IPS-15b (cell line): ENCODE measurements around the gene SLITRK2.

Experiments used
- H3K27me3 ChIP-seq: one replicate; pipeline ENCODE4 v1.6.1; 2013; ENCODE audit warnings: low read length; ENCODE audit not compliant: control insufficient read depth, insufficient read depth
- H3K36me3 ChIP-seq: one replicate; pipeline ENCODE4 v1.6.1; 2013; ENCODE audit warnings: low read length; ENCODE audit not compliant: control insufficient read depth, insufficient read depth
- H3K4me1 ChIP-seq: one replicate; pipeline ENCODE4 v1.6.1; 2013; ENCODE audit warnings: mild to moderate bottlenecking, low read length; ENCODE audit not compliant: control insufficient read depth, insufficient read depth
- H3K4me3 ChIP-seq: one replicate; pipeline ENCODE4 v1.5.1; 2013; ENCODE audit warnings: low read depth, low read length
- H3K9ac ChIP-seq: one replicate; pipeline ENCODE4 v1.6.1; 2013; ENCODE audit warnings: low read depth, mild to moderate bottlenecking, low read length
- H3K9me3 ChIP-seq: one replicate; pipeline ENCODE4 v1.6.1; 2013; ENCODE audit warnings: mild to moderate bottlenecking, low read length; ENCODE audit not compliant: control insufficient read depth, insufficient read depth

The SLITRK2 gene, protein sequence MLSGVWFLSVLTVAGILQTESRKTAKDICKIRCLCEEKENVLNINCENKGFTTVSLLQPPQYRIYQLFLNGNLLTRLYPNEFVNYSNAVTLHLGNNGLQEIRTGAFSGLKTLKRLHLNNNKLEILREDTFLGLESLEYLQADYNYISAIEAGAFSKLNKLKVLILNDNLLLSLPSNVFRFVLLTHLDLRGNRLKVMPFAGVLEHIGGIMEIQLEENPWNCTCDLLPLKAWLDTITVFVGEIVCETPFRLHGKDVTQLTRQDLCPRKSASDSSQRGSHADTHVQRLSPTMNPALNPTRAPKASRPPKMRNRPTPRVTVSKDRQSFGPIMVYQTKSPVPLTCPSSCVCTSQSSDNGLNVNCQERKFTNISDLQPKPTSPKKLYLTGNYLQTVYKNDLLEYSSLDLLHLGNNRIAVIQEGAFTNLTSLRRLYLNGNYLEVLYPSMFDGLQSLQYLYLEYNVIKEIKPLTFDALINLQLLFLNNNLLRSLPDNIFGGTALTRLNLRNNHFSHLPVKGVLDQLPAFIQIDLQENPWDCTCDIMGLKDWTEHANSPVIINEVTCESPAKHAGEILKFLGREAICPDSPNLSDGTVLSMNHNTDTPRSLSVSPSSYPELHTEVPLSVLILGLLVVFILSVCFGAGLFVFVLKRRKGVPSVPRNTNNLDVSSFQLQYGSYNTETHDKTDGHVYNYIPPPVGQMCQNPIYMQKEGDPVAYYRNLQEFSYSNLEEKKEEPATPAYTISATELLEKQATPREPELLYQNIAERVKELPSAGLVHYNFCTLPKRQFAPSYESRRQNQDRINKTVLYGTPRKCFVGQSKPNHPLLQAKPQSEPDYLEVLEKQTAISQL

DNA sequence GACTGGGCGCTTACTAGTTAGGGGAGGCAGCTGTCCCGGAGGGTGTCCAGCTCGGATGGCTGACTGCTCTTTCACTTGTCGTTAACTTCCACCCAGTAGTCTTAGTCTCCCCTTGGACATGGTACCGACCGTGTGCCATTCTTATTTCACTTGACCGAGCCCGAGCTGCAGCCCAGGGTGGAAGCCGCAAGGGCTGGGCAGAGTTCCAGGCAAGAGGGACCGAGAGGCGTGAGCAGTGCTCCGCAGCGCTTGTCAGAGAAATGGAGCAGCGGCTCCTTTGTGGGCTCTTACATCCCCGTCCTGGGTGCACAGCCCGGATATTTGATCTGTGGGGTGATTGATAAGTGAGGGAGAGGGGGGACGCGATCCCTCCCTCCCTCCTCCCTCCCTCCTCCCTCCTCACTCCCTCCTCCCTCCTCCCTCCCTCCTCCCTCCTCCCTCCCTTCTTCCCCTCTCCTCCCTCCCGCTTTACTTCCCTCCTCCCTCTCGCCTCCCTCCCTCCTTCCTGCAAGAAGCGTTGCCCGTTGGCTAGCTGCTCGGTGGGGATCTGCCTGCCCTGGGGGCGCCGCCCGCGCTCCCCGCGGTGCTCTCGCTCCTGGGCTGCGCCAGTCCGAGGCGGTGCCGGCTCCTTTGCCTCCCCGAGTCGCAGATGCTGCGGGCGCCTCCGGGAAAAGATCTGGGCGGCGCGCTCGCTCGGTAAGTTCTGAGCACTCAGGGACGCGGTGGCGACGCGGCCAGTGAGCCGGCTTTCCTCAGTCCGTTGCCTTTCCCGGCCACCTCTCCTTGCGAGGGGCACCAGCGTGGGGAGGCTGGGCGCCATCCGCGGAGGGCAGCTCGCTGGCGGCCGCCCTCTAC lies at the start of gene SLITRK2:
Gene SLITRK2, plus strand, starts transcription at position 499 of the 855 bp plus-strand sequence. CDS start 4,597 bp downstream, outside the sequence.
- peak within 1 kb of the TSS; percentile 61 for H3K4me3 ChIP-seq
- H3K9ac ChIP-seq: no peak within 1 kb of the TSS
- H3K36me3 ChIP-seq: no peaks in the 10 kb centered on the region
- H3K9me3 ChIP-seq: no peaks in the 10 kb centered on the region
- peaks cover 85% of the 10 kb centered on the region for H3K27me3 ChIP-seq
- H3K4me1 ChIP-seq: peaks cover 5% of the 10 kb centered on the region

DNA sequence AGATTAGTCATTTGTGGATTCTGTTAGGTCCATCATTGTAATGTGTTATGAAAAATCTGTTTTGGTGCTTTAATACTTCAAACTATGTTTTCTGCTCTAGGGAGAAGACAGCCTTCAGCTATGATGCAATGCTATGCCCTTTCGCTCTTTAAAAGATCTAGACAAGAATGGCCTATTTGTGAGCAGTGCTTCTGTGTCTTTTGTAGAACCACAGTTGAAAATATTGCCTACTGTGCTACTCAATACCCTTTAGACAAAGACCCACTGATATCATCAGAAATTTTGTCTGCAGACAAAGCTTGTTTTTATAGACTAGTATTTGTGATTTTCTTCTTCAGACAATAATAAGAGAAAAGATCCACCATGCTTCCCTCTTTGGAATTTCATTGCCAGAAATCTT lies 44.6 kb upstream of the SLITRK2 start:
- no peaks in the 10 kb centered on the region for H3K36me3 ChIP-seq
- no peaks in the 10 kb centered on the region for H3K4me1 ChIP-seq
- no peak overlapping the region for H3K9ac ChIP-seq
- H3K9me3 ChIP-seq: no peaks in the 10 kb centered on the region
- H3K27me3 ChIP-seq: no peaks in the 10 kb centered on the region
- H3K4me3 ChIP-seq: no peak overlapping the region

DNA sequence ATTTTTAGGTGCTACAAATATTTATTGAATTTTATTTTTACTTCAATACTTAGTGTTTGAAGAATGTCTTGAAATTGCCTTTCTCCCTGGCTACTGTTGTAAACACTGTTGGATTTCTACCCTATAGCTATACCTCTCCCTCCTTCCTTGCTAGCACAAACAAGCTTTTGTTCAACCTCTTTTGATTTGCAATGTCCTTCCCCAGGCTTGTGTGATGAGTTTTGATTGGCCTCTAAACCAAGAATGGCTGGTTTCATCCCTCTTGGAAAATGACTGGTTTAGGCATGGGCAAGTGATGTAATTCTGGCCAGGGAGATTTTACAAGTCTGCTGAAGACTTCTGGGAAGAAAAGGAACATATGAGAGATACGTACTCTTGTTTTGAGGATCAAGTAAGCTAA lies 25.3 kb upstream of the SLITRK2 start:
- no peak overlapping the region for H3K9ac ChIP-seq
- no peaks in the 10 kb centered on the region for H3K4me1 ChIP-seq
- no peak overlapping the region for H3K4me3 ChIP-seq
- H3K9me3 ChIP-seq: no peaks in the 10 kb centered on the region
- no peaks in the 10 kb centered on the region for H3K36me3 ChIP-seq
- H3K27me3 ChIP-seq: no peaks in the 10 kb centered on the region

GRCh38 chrX:145803508-145803907 lies 14.1 kb upstream of the SLITRK2 start:
- no peaks in the 10 kb centered on the region for H3K9me3 ChIP-seq

GRCh38 chrX:145813081-145813480 lies 4.5 kb upstream of the SLITRK2 start:
- H3K27me3 ChIP-seq: peaks cover 83% of the 10 kb centered on the region
- H3K9ac ChIP-seq: no peak overlapping the region
- no peaks in the 10 kb centered on the region for H3K36me3 ChIP-seq
- H3K9me3 ChIP-seq: peaks cover 3% of the 10 kb centered on the region
- H3K4me3 ChIP-seq: no peak overlapping the region
- peaks cover 2% of the 10 kb centered on the region for H3K4me1 ChIP-seq

More at GRCh38 chrX:145803508-145803907, 14.1 kb upstream of the SLITRK2 start:
- peaks cover 76% of the 10 kb centered on the region for H3K27me3 ChIP-seq
- H3K9ac ChIP-seq: no peak overlapping the region
- H3K4me1 ChIP-seq: no peaks in the 10 kb centered on the region
- no peak overlapping the region for H3K4me3 ChIP-seq
- H3K36me3 ChIP-seq: no peaks in the 10 kb centered on the region

- Histone ChIP-seq H3K27me3 (peaks cover 84% of the 10 kb centered on the region), H3K4me3 (peak overlapping the region; percentile 61), H3K36me3 (no peaks in the 10 kb centered on the region), H3K9ac (no peak overlapping the region), H3K4me1 (peaks cover 5% of the 10 kb centered on the region), H3K9me3 (peaks cover under 1% of the 10 kb centered on the region)
Measured at GRCh38 chrX:145816601-145817315, 871 bp upstream of the SLITRK2 start.

DNA sequence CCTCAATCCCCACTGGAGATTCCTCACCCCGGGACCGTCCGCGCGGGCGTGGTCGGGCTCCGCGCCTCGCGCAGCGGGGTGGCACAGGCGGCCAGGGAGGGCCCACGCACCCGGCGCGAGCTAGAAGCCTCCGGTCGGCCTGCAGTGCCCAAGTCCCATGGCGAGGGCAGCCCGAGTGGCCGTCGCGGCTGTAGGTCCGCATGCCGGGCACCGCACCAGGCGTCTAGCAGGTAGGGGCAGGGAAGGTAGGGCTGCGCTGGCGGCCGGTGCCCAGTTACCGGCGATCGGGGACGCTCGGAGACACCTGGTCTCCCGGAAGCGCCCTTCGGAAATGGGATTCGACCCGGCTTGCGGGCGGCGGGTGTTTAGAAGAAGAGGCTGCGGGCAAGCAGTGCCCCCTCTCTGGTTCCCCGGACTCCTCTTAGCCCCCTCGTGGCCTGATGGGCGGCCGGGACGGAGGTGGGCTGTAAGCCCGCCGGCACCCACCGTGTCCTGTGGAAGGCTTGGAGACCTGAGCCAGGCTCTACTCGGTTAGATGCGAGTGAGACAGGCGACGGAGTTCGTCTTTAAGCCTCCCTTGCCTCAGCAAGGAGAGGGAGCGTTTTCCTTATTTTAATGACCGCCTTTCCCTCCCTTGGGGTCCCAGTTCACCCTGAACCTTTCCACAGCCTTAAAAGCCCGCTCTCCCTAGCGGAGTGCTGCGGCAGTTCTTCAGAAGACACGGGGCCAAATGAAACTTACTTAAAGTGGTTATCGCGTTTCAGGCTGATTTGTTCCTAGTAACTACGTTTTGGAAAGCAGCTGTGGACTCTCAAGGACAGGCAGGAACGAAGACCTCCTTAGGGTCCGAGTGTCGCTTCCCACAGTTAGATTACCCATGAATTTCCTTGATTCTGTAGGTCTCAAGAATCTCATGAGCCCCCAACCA lies 821 bp downstream of the SLITRK2 start:
- H3K4me3 ChIP-seq: peak overlapping the region; percentile 55
- H3K27me3 ChIP-seq: peaks cover 85% of the 10 kb centered on the region
- no peak overlapping the region for H3K9ac ChIP-seq

GRCh38 chrX:145820825-145821224 lies 3.2 kb downstream of the SLITRK2 start:
- Histone ChIP-seq H3K9ac (no peak overlapping the region), H3K36me3 (no peaks in the 10 kb centered on the region), H3K27me3 (peaks cover 70% of the 10 kb centered on the region), H3K9me3 (no peaks in the 10 kb centered on the region), H3K4me1 (peaks cover 5% of the 10 kb centered on the region), H3K4me3 (no peak overlapping the region)

More for the DNA sequence above, 821 bp downstream of the SLITRK2 start:
- Histone ChIP-seq H3K36me3 (no peaks in the 10 kb centered on the region), H3K9me3 (no peaks in the 10 kb centered on the region), H3K4me1 (peaks cover 5% of the 10 kb centered on the region)

DNA sequence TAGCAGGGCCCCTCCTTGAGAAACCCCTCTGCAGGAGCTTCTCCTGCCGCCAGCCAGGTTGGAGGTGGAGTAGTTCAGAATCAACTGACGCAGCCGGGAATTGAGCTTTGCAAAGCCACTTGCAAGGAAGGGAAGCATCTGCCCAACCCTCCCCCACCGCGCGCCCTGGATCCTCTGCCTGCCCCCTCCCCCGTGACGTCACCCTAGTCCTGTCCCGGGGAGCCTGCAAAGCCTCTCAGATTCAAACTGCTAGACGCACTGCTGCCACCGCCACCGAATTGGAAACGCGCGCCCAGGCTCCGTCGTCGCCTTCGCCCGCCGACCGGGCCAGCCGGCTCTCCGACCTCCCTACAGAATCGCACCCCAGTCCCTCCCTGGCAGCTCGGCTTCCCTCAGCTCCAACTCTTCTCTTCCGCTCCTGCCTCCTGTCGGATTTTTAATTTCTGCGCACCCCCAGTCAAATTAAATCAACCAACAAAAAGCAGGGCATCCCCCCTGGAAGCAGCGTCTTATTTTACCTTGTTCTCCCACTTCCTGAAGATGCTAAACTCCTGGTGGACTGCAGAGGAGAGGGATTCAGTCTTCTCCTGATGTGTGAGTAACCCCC lies 3.8 kb downstream of the SLITRK2 start:
- no peak overlapping the region for H3K9ac ChIP-seq
- H3K9me3 ChIP-seq: no peaks in the 10 kb centered on the region
- peaks cover 5% of the 10 kb centered on the region for H3K4me1 ChIP-seq
- peak overlapping the region; percentile 48 for H3K4me3 ChIP-seq
- H3K36me3 ChIP-seq: no peaks in the 10 kb centered on the region
- H3K27me3 ChIP-seq: peaks cover 64% of the 10 kb centered on the region
